Neural cell (in vitro differentiated cells): Measurements from ENCODE around the gene PRTFDC1. TPM values are rescaled to one million over a fixed set of nuclear protein-coding genes. Genes with fewer than 3 reads are reported as not detected.

Source experiments
- H2AFZ ChIP-seq: fragments of 200-600, 300-800 bp; sonication (generic), shearing (Covaris generic); 2 replicates; pipeline ENCODE4 v1.6.0; 2014; ENCODE audit warnings: low read depth, mild to moderate bottlenecking, antibody characterized with exemption, low read length, moderate library complexity
- H3F3A ChIP-seq: fragments of 200-600 bp; shearing (Covaris generic); 2 replicates; pipeline ENCODE4 v1.6.1; 2016; ENCODE audit warnings: mild to moderate bottlenecking, moderate library complexity, mixed read lengths, antibody characterized with exemption, low read length; ENCODE audit not compliant: insufficient read depth, poor library complexity, severe bottlenecking
- H3K27ac ChIP-seq: fragments of 200-600, 300-800 bp; sonication (generic), shearing (Covaris generic); 2 replicates; pipeline ENCODE4 v1.5.1; 2014; ENCODE audit warnings: mild to moderate bottlenecking, low read length, moderate library complexity
- H3K27me3 ChIP-seq: fragments of 300-800, 200-600 bp; sonication (generic), shearing (Covaris generic); 2 replicates; pipeline ENCODE4 v1.6.0; 2014; ENCODE audit warnings: mild to moderate bottlenecking, low read depth, low read length, moderate library complexity; ENCODE audit not compliant: insufficient read depth
- H3K36me3 ChIP-seq: fragments of 300-800, 200-600 bp; sonication (generic), shearing (Covaris generic); 2 replicates; pipeline ENCODE4 v1.5.1; 2014; ENCODE audit warnings: mild to moderate bottlenecking, antibody characterized with exemption, low read length, moderate library complexity; ENCODE audit not compliant: insufficient read depth
- H3K4me2 ChIP-seq: fragments of 300-800, 200-600 bp; sonication (generic), shearing (Covaris generic); 2 replicates; pipeline ENCODE4 v1.6.0; 2014; ENCODE audit warnings: mild to moderate bottlenecking, low read length
- H3K4me3 ChIP-seq: fragments of 300-800, 200-600 bp; sonication (generic), shearing (Covaris generic); 2 replicates; pipeline ENCODE4 v1.5.1; 2014; ENCODE audit warnings: mild to moderate bottlenecking, low read length, moderate library complexity
- H3K79me2 ChIP-seq: fragments of 200-600 bp; shearing (Covaris generic); replicated peaks from 2 replicates; pipeline ENCODE4 v1.6.0; 2014; ENCODE audit warnings: mild to moderate bottlenecking, low read length, moderate library complexity; ENCODE audit not compliant: insufficient read depth
- H3K9ac ChIP-seq: fragments of 300-800, 200-600 bp; sonication (generic), shearing (Covaris generic); 2 replicates; pipeline ENCODE4 v1.6.1; 2016; ENCODE audit warnings: mild to moderate bottlenecking, low read length, mixed read lengths
- H3K9me2 ChIP-seq: fragments of 200-600 bp; shearing (Covaris generic); 2 replicates; pipeline ENCODE4 v1.6.1; 2016; ENCODE audit warnings: mild to moderate bottlenecking, low read length, mixed read lengths; ENCODE audit not compliant: insufficient read depth
- H3K9me3 ChIP-seq: fragments of 200-600, 300-800 bp; sonication (generic), shearing (Covaris generic); 2 replicates; pipeline ENCODE4 v1.6.1; 2016; ENCODE audit warnings: mild to moderate bottlenecking, mixed run types, low read length, moderate library complexity, mixed read lengths
- H4K20me1 ChIP-seq: fragments of 200-600 bp; shearing (Covaris generic); 2 replicates; pipeline ENCODE4 v1.6.1; 2016; ENCODE audit warnings: mild to moderate bottlenecking, mixed run types; ENCODE audit not compliant: insufficient read depth
- EP300 ChIP-seq: fragments of 450-650 bp; conservative IDR thresholded peaks from 2 replicates; pipeline ENCODE4 v1.6.1; 2014; ENCODE audit warnings: antibody characterized with exemption, mild to moderate bottlenecking, moderate library complexity; ENCODE audit not compliant: poor library complexity, severe bottlenecking
- MXI1 ChIP-seq: fragments of 450-650 bp; conservative IDR thresholded peaks from 2 replicates; pipeline ENCODE4 v1.6.1; 2014; ENCODE audit warnings: antibody characterized with exemption, mild to moderate bottlenecking; ENCODE audit not compliant: poor library complexity, severe bottlenecking
- POLR2AphosphoS5 ChIP-seq: IDR thresholded peaks from 2 replicates; pipeline ENCODE4 v1.6.1; 2012
- RAD21 ChIP-seq: fragments of 450-650 bp; conservative IDR thresholded peaks from 2 replicates; pipeline ENCODE4 v1.6.1; 2014; ENCODE audit warnings: antibody characterized with exemption, mild to moderate bottlenecking, moderate library complexity
- REST ChIP-seq: IDR thresholded peaks from 2 replicates; pipeline ENCODE4 v1.6.1; 2012; ENCODE audit warnings: borderline replicate concordance
- SMC3 ChIP-seq: fragments of 450-650 bp; conservative IDR thresholded peaks from 2 replicates; pipeline ENCODE4 v1.6.1; 2014; ENCODE audit warnings: antibody characterized with exemption, mild to moderate bottlenecking, moderate library complexity; ENCODE audit not compliant: poor library complexity
- TAF1 ChIP-seq: IDR thresholded peaks from 2 replicates; pipeline ENCODE4 v1.6.1; 2012; ENCODE audit warnings: low read depth
- polyA plus RNA-seq: library from polyadenylated mRNA; depleted of rRNA; stranded (reverse); fragments of >200 nt; gene quantifications from 2 replicates; pipeline ENCODE4 v1.2.3, GENCODE V29; 2014
- TF ChIP-seq, protein P1 (sequence below): fragments of 450-650 bp; IDR thresholded peaks from 2 replicates; pipeline ENCODE4 v1.5.1; 2014; ENCODE audit warnings: antibody characterized with exemption, mild to moderate bottlenecking, moderate library complexity; ENCODE audit not compliant: poor library complexity, severe bottlenecking

PRTFDC1 gene
- polyA plus RNA-seq, 1 donor from 2014 or later = 3.4 TPM

GRCh38 chr10:24914148-24914547 lies 38.3 kb downstream of the PRTFDC1 start:
- Histone ChIP-seq H3K27me3 (no peaks in the 10 kb centered on the region), H3K36me3 (no peaks in the 10 kb centered on the region), H3K9me2 (no peaks in the 10 kb centered on the region), H4K20me1 (no peaks in the 10 kb centered on the region), H3K79me2 (no peaks in the 10 kb centered on the region), H3F3A (no peaks in the 10 kb centered on the region), H3K9ac (no peak overlapping the region), H3K4me3 (no peak overlapping the region), H3K27ac (no peak overlapping the region), H3K9me3 (no peaks in the 10 kb centered on the region), H2AFZ (no peak overlapping the region), H3K4me2 (no peak overlapping the region)
- TF ChIP-seq, protein P1, sequence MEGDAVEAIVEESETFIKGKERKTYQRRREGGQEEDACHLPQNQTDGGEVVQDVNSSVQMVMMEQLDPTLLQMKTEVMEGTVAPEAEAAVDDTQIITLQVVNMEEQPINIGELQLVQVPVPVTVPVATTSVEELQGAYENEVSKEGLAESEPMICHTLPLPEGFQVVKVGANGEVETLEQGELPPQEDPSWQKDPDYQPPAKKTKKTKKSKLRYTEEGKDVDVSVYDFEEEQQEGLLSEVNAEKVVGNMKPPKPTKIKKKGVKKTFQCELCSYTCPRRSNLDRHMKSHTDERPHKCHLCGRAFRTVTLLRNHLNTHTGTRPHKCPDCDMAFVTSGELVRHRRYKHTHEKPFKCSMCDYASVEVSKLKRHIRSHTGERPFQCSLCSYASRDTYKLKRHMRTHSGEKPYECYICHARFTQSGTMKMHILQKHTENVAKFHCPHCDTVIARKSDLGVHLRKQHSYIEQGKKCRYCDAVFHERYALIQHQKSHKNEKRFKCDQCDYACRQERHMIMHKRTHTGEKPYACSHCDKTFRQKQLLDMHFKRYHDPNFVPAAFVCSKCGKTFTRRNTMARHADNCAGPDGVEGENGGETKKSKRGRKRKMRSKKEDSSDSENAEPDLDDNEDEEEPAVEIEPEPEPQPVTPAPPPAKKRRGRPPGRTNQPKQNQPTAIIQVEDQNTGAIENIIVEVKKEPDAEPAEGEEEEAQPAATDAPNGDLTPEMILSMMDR = no peak
- TF ChIP-seq SMC3 = no peak
- TF ChIP-seq MXI1 = no peak
- no peak for TF ChIP-seq REST
- no peak for TF ChIP-seq TAF1

GRCh38 chr10:24912215-24912614 lies 40.2 kb downstream of the PRTFDC1 start:
- no peak overlapping the region for H3K4me2 ChIP-seq
- no peaks in the 10 kb centered on the region for H3K36me3 ChIP-seq
- H4K20me1 ChIP-seq = no peaks in the 10 kb centered on the region
- no peaks in the 10 kb centered on the region for H3K9me3 ChIP-seq
- no peak overlapping the region for H2AFZ ChIP-seq
- no peak overlapping the region for H3K27ac ChIP-seq
- H3K4me3 ChIP-seq = no peak overlapping the region
- H3K9me2 ChIP-seq = no peaks in the 10 kb centered on the region
- H3K27me3 ChIP-seq = no peaks in the 10 kb centered on the region
- no peaks in the 10 kb centered on the region for H3K79me2 ChIP-seq
- no peaks in the 10 kb centered on the region for H3F3A ChIP-seq
- TF ChIP-seq POLR2AphosphoS5 (no peak), TAF1 (no peak), SMC3 (no peak), EP300 (no peak), MXI1 (no peak), REST (no peak), RAD21 (no peak)
- TF ChIP-seq, protein P1 = no peak
- H3K9ac ChIP-seq = no peak overlapping the region
